Measurements from ENCODE around the gene SLC12A5.

DNA sequence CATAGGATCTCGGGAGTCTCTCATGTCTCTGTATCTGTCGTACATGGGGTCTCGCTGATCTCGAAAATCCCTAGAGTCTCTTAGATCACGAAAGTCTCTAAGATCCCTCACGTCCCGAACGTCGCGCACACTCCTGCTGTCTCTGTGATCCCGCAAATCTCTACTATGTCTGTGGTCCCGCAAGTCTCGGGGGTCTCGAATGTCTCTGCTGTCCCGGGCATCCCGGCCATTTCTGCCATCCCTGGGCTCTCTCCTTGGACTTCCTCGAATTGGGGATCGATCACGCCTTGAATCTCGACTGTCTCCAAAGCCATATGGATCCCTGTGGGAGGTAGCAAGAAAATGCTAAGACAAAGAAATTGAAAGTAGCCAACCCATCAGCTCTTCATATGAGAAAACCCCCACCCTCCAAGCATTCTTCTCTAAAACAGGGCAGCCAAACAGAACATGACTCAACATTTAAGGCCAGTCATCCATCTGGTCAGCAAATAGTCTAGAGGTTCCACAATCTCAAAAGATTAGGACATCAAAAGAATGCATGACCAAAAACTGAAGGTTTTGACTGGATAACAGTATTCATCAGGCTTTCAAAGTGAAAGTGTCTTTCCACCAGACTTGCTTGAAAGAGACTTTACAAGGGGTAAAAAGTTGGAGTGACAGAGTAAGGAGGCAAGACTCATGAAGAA, 41.3 kb downstream of the SLC12A5 start:
- TF ChIP-seq, protein P1, sequence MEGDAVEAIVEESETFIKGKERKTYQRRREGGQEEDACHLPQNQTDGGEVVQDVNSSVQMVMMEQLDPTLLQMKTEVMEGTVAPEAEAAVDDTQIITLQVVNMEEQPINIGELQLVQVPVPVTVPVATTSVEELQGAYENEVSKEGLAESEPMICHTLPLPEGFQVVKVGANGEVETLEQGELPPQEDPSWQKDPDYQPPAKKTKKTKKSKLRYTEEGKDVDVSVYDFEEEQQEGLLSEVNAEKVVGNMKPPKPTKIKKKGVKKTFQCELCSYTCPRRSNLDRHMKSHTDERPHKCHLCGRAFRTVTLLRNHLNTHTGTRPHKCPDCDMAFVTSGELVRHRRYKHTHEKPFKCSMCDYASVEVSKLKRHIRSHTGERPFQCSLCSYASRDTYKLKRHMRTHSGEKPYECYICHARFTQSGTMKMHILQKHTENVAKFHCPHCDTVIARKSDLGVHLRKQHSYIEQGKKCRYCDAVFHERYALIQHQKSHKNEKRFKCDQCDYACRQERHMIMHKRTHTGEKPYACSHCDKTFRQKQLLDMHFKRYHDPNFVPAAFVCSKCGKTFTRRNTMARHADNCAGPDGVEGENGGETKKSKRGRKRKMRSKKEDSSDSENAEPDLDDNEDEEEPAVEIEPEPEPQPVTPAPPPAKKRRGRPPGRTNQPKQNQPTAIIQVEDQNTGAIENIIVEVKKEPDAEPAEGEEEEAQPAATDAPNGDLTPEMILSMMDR (IDR thresholded peaks at IDR 0.05), result no peak
- TF ChIP-seq POLR2A (IDR thresholded peaks at IDR 0.05), result no peak
